HG02840 (cell line): Measurements from ENCODE around the gene DERL2.

Experiments
- ATAC-seq: cut with Tn5 transposase; IDR thresholded peaks from one replicate; pipeline ENCODE4 v1.9.1; 2021; ENCODE audit warnings: mild to moderate bottlenecking, moderate library complexity, moderate number of reproducible peaks; ENCODE audit not compliant: unreplicated experiment, low FRiP score

Gene DERL2

GRCh38 chr17:5485270-5486205 is at the start of gene DERL2:
TSS of gene DERL2 (minus strand) at chr17:5486178. CDS start at chr17:5486161, 17 bp downstream.
- ATAC-seq: peak; percentile 27

GRCh38 chr17:5535436-5535835 is 49.5 kb upstream of the DERL2 start:
- ATAC-seq: no peak

DNA sequence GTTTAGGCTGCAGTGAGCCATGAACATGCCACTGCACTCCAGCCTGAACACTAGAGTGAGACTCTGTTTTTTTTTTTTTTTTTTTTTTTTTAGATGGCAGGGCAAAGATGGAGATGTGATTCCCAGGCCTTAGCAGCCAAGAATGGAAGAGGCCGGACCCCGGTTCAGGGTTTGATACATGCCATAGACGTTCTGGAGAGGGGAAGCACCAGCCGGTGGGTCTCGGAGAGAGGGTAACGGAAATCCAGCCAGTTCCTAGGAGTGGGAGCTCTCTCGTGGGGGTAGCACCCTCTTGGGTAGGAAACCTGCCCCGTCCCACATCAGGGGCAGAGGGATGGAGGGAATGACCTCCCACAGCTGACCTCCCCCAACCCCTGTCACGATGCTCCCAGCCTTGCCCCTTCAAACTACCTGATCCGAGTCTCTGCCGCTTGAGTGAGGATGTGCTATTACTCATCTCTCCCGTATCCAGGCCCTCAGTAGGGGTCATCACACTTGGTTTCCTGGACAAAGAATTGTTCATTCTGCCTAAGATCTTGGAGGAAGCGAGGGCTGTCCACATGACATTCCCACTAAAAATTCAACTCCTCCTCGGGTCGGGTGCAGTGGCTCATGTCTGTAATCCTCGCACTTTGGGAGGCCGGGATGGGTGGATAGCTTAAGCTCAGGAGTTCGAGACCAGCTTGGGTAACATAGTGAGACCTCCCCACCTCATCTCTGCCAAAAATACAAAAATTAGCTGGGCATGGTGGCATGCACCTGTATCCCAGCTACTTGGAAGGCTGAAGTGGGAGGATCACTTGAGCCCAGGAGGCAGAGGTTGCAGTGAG is 47.7 kb upstream of the DERL2 start:
- no peak for ATAC-seq

DNA sequence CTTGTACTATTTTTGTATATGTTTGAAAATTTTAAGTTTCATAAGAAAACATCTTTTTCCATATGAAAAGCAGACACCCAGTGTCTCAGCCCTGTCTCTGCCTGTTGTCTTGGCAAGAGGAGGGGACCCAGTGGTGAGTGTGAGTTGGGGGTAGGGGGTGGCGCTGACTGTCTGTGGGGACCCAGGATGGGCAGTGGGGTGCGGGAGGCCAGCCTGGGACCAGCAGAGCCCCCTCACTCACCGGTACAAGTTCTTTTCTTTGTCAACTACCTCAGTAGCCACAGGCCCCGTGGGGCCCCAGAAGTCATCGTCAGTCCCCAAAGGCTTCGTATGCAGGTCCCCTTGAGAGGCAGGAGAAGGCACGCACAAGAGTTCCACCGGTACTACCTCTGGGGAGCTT is 46.6 kb upstream of the DERL2 start:
- no peak for ATAC-seq

DNA sequence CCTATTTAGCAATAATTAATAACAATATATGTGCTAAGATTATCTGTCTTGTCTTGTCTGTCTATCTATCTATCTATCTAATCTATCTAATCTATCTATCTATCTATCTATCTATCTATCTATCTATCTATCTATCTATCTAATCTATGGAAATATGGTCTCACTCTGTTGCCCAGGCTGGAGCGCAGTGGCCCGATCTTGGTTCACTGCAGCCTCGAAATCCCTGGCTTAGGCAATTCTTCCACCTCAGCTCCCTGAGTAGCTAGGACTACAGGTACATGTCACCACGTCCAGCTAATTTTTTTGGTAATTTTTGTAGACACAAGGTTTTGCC is 45.1 kb upstream of the DERL2 start:
- no peak for ATAC-seq

DNA sequence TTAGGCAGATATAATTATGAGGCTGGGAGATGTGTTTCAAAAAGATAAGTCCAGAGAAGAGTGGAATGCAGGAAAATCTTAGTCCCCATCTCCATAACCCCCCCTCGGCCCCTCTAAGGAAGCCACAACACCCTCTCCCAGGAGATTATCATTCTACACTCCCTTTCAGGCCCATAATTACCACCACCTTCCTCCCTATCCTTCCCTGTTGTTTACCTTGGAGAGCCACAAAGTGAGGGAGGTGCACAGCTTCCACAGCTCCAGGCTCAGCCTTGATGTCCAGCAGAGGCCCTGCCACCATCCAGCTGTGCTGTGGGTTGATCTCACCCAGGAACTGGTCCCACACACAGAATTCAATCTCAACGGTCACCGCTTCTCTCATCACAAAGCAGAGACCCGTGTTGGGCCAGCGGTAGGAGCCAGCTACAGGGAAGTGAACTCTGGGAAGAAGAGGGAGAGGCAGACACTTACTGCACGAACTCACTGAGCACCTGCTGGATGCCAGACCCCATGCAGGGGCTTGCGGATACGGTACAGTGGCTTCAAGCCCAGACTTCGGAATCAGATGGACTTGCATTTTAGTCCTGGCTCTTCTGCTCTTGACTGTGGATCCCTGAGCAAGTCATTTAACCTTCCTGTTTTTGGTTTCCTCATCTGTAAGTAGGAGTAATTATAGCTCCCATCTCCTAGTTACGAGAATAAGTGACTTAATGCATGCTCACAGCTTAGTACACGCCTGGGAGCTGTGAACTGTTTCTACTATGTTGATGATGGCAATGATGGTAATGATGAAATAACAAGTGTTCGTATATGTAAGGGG is 44.5 kb upstream of the DERL2 start:
- ATAC-seq: no peak

- no peak for ATAC-seq
Observed at GRCh38 chr17:5527601-5528250, 41.7 kb upstream of the DERL2 start.

DNA sequence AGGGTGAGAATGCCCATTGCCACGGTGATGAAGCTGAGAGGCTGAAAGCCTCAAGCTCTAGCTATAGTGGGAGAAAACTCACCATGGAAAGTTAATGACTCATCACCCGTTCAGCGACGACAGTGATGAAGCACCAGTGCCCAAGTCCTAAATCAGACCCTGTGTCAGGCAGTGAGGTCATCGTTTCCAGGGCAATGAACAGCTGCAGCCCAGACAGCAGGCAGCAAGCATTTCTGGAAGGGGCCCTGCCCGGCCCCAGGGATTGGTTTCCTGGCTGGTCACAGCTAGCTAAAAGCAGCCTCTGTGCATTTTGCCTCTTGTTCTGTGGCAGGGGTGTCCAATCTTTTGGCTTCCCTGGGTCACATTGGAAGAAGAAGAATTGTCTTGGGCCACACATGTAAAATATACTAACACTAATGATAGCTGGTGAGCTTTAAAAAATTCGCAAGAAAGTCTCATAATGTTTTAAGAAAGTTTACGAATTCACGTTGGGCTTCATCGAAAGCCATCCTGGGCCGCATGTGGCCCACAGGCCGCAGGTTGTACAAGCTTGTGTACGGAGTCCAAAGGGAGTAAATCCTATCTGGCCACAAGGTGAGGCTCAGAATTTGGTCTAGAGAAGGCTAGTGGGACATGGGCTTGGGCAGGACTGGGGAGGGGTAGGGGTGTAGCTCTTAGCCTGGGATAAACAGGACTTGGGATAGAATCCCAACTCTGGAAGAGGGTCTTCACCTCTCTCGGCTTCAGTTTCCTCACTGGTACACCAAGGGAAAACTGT is 41.0 kb upstream of the DERL2 start:
- ATAC-seq: no peak

- ATAC-seq: no peak
Observed at GRCh38 chr17:5523249-5523648, 37.3 kb upstream of the DERL2 start.

GRCh38 chr17:5522476-5522875 is 36.5 kb upstream of the DERL2 start:
- ATAC-seq: no peak

GRCh38 chr17:5516060-5516792 is 30.2 kb upstream of the DERL2 start:
- ATAC-seq: no peak

- ATAC-seq: no peak
Observed at GRCh38 chr17:5514976-5515375, 29.0 kb upstream of the DERL2 start.

DNA sequence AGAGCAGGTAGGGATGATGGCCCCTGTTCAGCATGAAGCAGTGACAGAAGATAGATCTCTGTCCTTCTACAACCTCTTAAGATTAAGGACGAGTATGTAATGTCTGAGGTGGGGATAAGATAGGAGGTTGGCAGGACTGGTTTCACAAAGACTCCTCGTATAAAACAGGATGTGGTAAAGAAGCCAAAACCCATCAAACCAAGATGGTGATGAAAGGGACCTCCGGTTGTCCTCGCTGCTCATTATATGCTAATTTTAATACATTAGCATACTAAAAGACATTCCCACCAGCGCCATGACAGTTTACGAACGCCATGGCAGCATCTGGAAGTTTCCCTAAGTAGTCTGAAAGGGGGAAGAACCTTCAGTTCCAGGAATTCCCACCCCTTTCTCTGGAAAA is 27.6 kb upstream of the DERL2 start:
- ATAC-seq: no peak

GRCh38 chr17:5511401-5512225 is 25.6 kb upstream of the DERL2 start:
- no peak for ATAC-seq

DNA sequence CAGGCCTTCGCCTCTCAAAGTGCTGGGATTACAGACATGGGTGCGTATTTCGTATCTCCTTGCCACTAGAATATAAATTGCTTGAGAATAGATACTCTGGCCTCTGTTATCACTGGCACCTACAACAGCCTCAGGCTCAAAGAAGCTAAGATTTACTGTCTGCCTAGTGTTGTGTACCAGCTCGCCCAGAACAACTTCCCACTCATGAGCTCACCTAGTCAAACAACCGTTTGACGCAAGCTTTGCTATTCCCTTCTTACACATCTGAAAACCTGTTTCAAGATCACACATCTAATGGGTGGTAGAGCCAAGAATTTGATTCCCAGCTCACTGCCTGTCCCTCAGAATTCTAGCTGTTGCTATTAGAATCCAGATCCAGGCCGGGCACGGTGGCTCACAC is 24.8 kb upstream of the DERL2 start:
- ATAC-seq: no peak

DNA sequence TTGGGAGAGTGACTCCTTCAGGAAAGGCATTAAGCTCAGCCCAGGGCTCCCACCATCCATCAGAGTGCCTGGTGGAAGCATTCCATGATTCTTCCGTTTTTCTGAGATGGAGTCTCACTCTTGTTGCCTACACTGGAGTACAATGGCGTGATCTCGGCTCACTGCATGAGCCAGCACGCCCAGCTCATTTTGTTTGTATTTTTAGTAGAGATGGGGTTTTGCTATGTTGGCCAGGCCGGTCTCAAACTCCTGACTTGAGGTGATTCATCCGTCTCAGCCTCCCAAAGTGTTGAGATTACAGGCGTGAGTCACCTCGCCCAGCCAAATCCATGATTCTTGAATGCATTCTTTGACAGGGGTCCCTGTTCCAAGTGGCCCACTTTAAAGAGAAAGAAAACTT is 23.5 kb upstream of the DERL2 start:
- ATAC-seq: no peak

- no peak for ATAC-seq
Observed at GRCh38 chr17:5508810-5509209, 22.8 kb upstream of the DERL2 start.

GRCh38 chr17:5506307-5506706 is 20.3 kb upstream of the DERL2 start:
- ATAC-seq: no peak
